ENCODE measurements around the gene PRKCE.
A peak's percentile ranks its signal among the peaks of the same experiment; 100 is the strongest.
"Not testable (repeated sequence)": the region's sequence is repeated elsewhere in the genome, so short reads cannot be mapped to it uniquely, and the experiment has no call there.

Gene PRKCE

DNA sequence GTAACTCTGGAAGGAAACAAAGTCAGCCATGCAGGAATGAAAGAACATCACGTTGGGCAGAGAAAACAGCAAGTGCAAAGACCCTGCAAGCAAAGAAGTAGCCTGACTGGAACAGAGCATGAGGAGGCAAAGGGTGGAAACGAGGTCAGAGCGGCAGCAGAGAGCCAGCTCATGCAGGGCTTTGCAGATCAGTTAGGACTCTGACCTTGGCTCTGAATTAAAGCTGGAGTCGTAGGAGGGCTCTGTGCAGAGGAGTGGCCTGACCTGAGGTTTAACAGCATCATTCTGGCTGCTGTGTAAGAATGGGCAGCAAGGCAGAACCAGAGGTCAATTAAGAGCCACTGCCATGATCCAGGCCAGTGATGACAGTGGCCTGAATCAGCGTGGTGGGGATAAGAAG lies 220.7 kb downstream of the PRKCE start:
- DNase-seq = no peak

DNA sequence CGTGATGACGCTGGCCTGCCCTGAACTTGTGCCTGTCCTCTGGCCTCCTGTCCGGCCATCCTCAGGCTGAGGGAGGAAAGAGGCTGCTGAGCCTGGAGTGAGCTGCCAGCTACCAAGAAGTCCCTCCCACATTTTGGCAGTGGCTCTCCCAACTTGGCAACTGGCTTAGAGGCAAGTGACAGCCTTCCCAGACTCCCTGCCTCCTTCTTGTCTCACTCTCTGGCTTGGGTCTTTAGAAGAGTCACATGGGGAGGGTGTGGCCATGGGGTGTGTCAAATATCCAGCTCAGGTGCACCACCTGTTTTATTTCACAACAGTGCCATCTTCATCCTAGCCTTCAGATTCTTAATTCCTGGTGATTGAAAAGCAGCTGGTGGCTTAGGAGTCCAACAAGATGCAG lies 222.9 kb downstream of the PRKCE start:
- no peak for DNase-seq

DNA sequence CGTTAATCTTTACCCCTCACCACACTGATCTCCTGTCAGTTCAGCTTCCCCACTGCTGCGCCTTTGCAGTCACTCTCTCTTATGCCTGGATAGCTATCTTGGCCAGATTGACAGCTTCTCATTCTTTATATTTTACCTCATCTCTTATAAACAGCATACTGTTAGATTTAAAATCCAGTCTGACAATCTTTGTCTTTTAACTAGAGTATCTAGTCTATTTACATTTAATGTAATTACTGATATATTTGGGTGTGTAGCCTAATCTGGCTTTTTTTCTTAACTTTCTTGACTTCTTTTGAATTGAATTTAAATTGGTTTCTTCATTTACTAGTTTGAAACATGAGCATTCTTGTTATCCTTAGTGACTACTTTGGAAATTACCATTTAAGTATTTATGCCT lies 225.1 kb downstream of the PRKCE start:
- DNase-seq = no peak

DNA sequence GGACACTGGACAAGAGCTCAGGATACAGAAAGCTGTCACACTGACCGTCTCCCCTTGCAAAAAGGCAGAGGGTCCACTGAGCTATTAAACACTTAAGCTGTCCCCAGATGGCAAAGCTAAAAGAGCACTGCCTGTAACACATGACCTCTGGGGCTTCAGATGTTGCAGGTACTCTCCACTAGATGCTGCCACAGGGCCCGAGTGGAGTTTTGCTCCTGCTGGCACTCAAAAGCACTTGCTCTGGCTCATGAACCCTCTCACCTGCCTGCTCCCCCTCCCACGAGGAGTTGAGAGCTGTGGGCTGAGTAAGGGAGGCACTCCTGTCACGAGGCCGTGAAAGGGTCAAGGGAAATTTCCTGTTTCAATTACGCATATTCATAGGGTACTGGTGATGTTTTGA lies 227.9 kb downstream of the PRKCE start:
- DNase-seq = no peak

DNA sequence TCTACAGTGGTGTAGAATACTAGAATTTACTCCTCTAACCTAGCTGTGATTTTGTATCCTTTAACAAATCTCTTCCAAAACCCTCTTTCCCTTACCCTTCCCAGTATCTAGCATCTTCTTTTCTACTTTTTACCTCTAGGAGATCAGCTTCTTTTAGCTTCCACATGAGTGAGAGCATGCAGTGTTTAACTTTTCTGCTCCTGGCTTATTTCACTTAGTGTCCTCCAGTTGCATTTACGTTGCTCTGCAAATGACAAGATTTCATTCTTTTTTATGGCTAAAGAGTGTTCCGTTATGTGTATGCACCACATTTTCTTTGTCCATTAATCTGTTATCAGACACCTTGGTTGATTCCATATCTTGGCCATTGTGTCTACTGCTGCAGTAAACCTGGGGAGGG lies 228.5 kb downstream of the PRKCE start:
- no peak for DNase-seq

DNA sequence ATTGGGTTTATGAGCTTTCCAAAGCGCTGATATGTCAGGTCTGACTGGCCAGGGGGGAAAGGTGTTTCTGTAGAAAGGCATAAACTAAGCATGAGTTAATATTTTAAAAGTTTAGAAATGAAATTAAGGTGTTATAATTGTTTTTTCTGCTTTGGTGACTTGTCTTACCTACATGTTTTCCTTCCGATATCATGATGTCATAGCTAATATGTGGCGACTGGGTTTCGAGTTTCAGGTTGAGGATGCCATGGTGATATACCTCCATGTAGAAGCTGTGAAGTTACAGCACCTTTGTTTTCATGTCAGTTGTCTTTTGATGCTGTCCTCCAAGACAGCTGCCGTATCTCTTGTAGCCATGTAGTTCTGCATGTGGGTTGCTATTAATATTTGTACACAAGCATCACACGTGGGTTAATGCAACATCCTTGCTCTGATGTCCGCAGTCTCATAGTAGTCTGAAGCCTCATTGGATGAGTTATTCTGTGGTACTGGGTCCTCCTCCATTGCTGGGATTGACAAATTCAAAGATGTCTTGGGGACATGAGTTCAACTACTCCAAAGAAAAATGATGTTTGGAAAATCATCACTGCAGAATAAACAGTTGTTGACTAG lies 230.6 kb downstream of the PRKCE start:
- DNase-seq = no peak

DNA sequence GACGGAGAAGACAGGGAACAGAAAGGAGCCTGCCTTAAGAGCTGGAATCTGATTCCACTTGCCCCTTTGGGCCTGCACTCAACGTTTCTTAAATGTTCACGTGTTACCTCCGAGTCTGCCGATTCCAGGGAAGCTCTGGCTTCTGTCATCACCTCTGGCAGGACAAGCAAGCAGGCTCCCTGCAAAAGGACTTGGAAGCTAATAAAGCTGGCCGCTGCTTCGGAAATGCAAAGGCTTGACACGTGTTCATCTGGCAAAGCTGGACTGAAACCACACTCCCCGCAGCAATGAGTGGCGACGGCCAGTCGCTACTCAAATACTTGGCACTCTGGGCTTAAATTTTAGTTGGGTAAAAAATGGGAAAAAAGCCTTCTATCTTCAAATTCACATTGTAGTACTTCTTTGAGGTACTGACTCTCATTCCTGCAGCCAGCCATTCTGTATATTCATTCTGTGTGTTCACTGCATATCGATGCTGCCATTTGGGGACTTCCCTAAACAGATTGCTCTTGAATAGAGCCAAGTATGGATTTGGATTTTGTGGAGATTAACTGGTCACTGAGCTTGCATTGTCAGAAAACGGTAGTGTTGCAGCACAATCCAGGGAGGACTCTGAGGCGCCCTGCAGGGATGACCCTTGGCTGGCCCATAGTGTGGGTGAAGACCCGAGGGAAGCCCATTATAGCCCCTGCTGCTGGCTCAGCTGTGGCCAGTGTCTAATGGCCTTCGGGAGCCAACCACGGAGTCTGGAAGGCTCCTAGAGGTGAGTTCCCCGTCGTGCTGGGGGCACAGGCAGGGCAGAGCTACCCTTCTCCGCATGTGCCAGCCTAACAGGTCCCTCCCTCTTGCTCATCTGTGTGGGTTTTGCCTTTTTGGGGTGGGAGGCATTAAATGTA lies 231.5 kb downstream of the PRKCE start:
- no peak for DNase-seq

DNA sequence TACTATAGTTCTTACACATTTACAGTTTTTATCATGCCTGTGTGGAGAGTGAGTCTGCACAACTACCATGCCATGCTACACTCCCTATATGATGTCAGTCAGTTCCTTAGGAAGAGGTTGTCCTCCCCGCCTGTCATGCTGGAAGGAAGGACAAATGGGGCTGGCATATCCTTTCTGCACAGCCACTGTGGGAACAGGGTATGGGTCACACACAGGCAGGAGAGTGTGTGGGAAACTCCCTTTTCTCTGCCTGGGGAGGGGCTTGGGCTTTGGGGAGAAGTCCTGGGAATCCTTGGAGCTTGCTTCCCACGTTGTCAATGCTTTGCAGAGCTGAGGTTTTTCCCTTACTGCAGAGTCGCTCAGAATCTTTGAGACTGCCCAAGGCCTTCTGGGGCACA lies 232.1 kb downstream of the PRKCE start:
- DNase-seq = no peak

DNA sequence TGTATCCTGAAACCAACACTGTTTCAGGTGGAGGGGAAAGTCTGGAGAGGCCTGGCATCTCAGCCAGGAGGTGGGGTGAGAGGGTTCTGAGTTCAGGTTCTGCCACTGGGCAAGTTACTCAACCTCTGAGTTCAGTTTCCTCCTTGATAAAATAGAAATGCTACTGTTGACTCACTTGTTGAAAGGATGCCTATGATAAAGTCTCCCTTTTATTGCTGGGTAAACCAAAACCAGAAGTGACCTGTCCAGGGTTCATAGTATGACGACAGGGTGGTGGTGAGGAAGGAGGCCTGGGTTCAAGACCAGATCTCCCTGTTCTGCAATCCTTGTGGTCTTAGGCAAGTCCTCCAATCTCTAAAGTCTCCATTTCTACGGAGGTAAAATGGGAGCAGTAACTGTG lies 232.7 kb downstream of the PRKCE start:
- DNase-seq = no peak

DNA sequence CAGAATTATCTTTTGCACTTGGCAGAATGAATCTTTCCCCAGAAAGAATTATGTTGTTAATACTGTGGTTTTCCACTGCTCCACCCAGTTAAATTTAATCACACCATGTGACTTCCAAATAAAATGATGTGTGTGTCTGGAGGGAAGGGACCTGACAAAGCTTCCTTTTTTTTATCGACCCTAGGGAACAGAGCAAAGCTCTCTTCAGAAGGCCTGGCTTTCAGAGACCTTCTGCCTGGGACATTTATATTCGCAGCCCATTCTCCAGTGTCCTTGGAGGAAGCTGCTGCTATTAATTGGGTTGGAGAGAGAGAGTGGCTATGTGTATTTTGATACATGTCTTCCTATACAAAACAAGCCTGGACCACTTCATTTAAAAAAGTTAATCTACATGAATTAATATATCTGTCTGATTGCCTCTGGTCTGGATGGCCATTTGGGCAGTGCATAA lies 233.7 kb downstream of the PRKCE start:
- DNase-seq = no peak

DNA sequence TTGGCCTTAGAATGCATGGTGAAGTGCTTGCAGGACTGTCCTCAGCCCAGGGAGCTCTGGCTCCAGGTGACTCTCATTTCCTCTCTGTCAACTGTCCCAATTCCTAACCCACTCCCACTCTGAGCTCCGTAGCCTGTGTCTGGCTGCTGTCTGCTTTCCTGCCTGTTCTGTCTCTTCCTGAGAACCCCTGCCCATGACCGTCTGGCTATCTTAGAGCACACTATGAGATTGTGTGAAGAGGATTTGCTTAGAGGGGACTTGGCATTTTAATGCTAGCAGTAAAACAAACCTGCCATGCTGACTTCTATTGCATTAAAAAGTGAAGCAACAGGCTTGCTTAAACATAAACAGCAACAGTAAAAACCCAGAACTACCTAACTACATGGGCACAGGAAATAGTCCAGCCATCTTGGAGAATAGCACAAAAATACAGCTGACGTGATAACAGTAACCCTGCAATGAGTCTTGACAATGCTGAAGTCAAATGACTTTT lies 234.7 kb downstream of the PRKCE start:
- DNase-seq = no peak

DNA sequence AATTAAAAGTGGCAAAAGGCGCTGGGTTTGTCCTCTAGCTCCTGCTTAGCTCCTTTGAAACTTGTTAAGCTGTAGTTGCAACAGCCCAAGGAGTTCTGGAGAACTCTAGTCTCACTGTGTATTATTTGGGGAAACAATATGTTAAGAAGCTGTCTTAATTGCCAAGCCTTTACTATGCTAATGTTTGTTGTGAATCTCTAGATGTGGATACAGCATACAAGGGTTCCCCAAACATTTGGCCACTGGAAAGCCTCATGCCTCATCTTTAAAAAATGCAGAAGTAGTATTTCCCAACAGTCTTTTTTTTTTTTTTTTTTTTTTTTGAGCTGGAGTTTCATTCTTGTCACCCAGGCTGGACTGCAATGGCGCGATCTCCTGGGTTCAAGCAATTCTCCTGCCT lies 236.7 kb downstream of the PRKCE start:
- no peak for DNase-seq

DNA sequence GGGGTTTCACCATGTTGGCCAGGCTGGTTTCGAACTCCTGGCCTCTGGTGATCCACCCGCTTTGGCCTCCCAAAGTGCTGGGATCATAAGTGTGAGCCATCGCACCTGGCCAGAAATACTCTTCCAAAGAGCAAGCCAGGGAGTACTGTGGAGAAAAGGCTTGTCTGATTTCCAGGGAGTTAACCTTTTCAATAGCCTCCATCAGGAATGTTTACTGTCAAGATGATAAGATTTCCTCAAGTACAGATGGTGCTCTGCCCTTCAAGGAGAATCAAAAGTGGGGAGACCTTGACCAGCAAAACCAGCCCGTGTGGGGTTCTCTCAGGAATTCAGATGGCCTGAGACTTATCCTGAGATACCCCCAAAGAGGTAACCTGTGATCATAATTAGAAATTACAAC lies 237.2 kb downstream of the PRKCE start:
- no peak for DNase-seq

DNA sequence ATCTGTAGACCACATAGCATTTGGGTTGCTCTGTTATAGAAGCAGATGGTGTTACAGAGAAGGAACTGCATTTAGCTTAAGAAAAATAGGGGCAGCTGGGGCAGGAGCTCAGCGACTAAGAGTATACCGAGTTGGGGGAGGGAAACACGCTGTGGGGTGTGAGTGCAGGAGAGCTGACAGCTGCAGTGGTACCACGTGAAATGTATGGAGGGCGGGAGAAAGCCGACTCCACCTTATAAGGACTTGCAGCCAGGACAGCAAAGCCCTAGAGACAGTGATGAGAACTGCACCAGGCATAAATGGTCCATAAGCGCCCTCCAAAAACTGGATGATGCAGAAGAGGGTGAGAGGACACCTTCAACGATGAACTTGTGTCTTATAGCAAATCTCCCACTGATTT lies 237.6 kb downstream of the PRKCE start:
- DNase-seq = peak; percentile 41

DNA sequence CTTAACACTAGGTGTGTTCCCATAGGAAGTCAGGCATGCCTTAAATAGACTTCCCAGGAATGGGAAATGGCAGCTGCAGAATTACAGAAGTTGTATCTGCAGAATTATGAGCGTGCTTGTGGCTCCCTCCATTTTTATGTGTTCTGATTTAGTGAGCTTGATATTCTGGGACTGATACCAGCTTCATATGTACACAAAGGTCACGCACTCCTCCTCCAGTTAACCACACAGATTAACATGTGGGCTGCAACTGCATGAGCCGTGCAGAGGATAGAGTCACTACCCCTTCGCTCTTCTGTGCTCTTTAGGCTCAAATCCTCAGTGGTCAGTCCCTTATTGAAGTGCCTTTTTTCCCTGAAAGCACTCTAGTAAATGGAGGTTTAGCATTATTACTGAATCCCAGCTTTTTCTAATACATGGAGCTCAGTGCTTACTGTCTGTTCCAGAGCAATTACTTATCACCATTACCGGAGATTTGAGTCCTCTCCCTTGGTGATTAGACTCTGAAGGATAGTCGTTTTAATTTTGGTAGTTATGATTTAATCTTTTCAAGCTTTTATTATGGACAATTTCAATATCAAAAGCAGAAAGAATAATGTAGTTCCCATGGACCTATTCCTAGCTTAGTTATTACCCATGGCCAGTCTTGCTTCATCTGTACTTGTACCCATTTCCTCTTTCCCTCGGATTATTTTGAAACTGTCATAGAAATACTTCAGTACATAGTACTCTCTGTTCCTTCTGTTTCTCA lies 238.3 kb downstream of the PRKCE start:
- no peak for DNase-seq

DNA sequence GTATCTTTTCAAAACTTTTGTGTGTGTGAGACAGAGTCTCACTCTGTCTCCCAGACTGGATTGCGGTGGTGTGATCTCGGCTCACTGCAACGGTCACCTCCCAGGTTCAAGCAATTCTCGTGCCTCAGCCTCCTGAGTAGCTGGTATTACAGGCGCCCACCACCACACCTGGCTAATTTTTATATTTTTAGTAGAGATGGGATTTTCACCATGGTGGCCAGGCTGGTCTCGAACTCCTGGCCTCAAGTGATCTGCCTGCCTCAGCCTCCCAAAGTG lies 238.8 kb downstream of the PRKCE start:
- not testable (repeated sequence) for DNase-seq

DNA sequence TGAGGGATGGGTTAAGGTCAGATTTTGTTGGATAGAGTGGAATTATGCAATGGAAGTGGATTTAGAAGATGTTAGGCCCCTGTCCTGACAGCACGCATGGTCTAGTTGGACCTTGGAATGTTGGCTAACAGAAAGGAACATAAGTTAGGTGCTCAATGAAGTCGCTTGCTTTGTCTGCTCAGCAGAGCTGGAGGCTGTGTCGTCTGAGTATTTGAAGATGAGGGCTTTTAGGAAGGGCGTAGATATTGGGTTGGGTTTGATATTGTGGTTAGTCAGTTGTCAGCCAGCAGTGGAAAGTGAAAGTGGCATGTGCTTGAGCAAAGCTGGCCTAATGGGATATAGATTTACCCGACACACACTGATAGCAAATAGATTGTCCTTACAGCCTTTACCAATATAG lies 239.3 kb downstream of the PRKCE start:
- DNase-seq = peak; percentile 6

DNA sequence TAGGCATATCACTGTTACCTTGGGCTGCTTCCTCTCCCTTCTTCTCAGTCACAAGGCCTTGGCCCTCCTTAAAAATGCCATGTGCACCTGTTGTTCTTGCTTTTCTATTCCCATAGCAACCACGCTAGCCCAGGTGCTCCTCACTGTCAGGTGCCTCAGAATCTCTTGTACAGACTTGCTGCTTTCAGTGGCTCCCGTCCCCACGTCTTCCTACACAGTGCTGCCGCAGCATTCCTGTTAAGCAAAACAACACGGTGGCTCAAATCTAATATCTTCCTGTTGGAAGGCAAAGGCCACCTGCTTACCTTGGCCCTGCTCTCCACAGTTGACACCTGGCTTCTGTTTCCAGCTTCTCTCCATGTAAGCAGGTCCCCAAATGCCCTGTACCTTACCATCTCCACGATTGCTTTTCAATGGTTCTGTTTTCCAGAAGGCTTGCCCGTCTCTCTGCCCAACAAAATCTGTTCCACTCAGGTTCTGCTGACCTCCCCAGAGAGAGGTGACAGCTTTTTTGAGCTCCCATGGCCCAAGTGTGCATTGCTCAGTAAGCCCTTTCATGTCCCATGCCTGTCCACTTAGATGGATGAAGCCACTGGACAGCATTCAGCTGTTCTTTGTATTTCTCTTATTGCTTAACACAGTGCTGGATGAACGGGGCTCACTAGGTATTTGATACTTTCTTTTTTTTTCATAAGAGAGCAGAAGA lies 240.4 kb downstream of the PRKCE start:
- DNase-seq = no peak

DNA sequence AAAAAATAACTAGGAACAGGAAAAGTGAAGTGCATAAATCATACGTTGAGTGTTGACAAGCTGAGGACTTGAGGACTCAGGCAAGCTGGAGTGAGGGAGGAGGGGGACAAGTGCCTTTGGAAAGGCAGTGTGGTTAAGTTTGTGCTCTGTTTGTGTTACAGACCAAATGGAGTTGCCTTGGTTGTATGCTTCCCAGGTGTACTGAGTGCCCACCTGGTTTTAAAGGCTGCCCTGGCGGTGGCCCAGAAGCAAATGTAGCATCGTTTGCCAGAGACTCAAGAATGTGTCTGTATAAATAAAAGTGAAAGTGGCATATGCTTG lies 240.9 kb downstream of the PRKCE start:
- DNase-seq = no peak

DNA sequence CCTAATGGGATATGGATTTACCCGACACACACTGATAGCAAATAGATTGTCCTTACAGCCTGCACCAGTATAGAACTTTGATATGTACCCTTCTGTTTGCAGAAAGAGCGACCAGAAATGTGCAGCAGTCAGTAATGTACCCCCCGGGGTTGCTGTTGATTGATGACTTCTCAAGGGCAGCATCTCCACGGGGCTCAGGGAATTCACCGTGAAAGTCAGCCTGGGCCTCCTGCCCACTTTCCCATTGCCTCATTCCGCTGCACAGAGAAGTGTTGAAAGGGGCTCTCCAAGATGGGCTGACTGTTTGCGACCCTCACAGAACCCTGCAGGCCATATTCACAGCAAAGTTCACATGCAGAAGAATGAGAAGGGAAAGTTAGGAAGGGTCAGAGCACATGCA lies 241.3 kb downstream of the PRKCE start:
- no peak for DNase-seq

DNA sequence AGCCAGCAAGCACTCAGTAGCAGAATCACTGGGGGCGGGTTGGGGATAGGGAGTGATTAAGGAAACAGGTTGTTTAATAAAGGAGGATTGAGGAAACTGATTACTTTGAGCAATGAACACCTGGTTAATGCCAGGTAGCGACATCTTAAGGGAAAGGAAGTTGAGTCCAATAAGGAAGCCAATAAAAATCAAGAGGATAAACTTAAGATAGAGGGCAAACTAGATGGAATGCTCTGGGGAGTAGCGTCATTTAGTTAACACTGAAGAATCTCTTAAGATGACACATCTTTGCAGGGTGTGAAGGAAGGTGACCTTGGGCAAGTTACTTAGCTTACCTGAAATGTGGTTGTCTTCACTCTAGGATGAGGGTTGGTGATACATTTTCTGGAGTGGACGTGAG lies 242.7 kb downstream of the PRKCE start:
- DNase-seq = no peak

DNA sequence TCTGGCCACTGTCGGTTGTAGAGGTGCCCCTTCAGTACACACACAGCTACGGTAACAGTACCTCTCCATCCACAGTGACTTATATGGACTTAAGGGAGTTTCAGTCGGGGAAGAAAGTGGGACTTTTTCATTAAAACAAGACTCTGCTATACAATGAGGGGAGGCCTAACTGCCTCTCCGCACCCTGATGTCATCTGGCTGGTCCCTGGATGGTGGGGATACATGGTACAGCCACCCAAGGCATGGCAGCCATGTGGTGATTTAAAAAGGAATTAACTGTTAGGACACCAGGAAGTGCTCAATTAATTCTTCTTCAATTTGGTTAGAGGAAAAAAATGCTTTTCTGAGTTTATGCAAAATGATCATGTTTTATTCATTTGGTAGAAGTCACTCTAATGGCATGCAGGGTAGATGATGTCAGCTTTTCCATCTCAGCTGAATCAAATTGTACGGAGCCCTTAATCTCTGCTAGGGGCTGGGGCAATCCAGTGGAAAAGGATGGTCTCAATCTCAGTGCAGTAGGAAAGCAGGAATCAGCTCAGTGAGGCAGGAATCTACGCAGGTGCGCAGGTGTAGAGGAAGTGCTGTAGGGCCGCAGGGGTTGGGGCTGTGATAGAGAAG lies 243.9 kb downstream of the PRKCE start:
- no peak for DNase-seq

DNA sequence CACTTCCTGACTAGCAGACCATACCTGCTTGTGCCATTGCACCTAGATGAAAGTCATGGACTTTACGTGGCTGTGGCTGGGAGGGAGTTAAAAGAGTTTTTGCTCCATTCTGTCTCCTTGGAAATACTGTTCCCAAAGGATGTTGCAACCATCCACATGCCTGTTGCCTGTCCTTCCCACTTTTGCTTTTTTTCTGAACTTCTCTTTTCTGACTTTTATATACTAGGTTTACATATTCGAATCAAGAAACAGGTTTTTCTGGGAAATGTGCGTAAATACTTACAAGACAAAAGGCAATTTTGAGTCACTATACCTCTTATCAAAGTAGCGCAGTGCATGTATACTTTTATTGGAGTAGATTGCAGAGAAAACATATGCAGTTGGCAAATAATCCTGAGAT lies 244.8 kb downstream of the PRKCE start:
- no peak for DNase-seq

Data from stimulated activated CD4-positive, alpha-beta T cell treated with anti-CD3 and anti-CD28 coated beads, Interleukin-15, amount 100 ng/mL, for 24 hours (primary cell).